Nephron progenitor cell (in vitro differentiated cells): ENCODE data around the gene ZNF135.

Source experiments
- DNase-seq: peaks from one replicate; pipeline ENCODE4 v3.0.0; 2021
- H3K27ac Mint-ChIP-seq: 2 replicates; pipeline ENCODE4 v1.8.0; 2021; ENCODE audit warnings: mild to moderate bottlenecking, moderate library complexity, mixed read lengths
- H3K27me3 Mint-ChIP-seq: 2 replicates; pipeline ENCODE4 v1.8.0; 2021; ENCODE audit warnings: mild to moderate bottlenecking, low read depth, mixed read lengths; ENCODE audit not compliant: poor library complexity
- H3K36me3 Mint-ChIP-seq: 2 replicates; pipeline ENCODE4 v1.8.0; 2021; ENCODE audit warnings: low read depth, mixed read lengths
- H3K4me1 Mint-ChIP-seq: 2 replicates; pipeline ENCODE4 v1.8.0; 2021; ENCODE audit warnings: mixed read lengths
- H3K4me3 Mint-ChIP-seq: 2 replicates; pipeline ENCODE4 v1.8.0; 2021; ENCODE audit warnings: mild to moderate bottlenecking, moderate library complexity, mixed read lengths
- H3K9me3 Mint-ChIP-seq: 2 replicates; pipeline ENCODE4 v1.8.0; 2021; ENCODE audit warnings: mild to moderate bottlenecking, moderate library complexity, mixed read lengths
- TF ChIP-seq, protein P1 (sequence below): fragments of 200-600 bp; sonication (generic); IDR thresholded peaks from 2 replicates; pipeline ENCODE4 v1.5.0; 2021; ENCODE audit warnings: antibody characterized with exemption

Gene ZNF135

DNA sequence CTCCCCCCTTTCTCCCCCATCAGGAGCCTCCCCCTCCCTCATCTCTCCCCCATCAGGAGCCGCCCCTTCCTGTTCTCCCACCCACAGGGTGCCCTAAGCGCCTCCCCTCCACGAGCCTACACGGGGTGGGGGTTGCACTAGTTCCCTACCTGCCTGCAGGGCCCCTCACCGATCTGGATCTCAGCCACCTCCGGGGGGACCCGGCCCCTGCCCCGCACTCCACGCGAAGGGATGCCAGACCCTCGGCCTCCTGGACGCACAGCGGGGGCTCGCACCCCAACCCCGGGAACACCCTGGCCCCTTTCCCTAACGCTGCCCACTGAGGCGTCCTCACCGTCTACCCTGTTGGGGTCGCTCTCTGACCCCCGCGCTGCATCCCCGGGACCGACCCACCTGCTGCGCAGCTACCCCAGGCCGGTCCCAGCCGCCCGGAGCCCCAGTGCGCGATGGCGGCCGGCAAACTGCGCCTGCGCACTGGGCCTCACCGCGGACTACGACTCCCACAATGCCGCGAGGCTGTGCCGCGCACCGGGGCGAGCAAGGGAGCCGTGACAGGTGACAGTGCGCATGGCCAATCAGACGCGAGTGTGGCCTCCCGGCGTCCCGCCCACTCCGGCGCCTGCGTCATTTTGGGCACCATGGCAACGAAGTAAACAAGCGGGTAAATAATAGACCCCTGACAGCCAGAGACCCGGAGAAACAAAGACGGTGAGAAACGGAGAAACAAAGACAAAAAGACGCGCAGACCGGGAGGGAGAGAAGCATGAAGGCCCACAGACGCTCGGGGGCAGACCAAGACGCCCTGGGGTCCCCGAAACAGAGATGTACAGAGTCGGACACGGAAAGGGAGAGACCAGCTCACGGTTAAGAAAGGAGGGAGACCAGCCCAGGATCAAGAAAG lies 38.9 kb downstream of the ZNF135 start, which contains the start of gene ZSCAN18:
TSS of gene ZSCAN18 (minus strand) at position 451 of the 901 bp plus-strand sequence. CDS start 7,964 bp downstream, outside the sequence.
- peak within 1 kb of the TSS; percentile 92 for H3K4me3 Mint-ChIP-seq
- H3K27me3 Mint-ChIP-seq: peaks cover 8% of the 10 kb centered on the region
- TF ChIP-seq, protein P1, sequence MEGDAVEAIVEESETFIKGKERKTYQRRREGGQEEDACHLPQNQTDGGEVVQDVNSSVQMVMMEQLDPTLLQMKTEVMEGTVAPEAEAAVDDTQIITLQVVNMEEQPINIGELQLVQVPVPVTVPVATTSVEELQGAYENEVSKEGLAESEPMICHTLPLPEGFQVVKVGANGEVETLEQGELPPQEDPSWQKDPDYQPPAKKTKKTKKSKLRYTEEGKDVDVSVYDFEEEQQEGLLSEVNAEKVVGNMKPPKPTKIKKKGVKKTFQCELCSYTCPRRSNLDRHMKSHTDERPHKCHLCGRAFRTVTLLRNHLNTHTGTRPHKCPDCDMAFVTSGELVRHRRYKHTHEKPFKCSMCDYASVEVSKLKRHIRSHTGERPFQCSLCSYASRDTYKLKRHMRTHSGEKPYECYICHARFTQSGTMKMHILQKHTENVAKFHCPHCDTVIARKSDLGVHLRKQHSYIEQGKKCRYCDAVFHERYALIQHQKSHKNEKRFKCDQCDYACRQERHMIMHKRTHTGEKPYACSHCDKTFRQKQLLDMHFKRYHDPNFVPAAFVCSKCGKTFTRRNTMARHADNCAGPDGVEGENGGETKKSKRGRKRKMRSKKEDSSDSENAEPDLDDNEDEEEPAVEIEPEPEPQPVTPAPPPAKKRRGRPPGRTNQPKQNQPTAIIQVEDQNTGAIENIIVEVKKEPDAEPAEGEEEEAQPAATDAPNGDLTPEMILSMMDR: no peak
- DNase-seq: peak; percentile 99
- peaks cover 84% of the 10 kb centered on the region for H3K9me3 Mint-ChIP-seq
- H3K4me1 Mint-ChIP-seq: peaks cover 8% of the 10 kb centered on the region
- H3K36me3 Mint-ChIP-seq: peaks cover 47% of the 10 kb centered on the region
- H3K27ac Mint-ChIP-seq: peak within 1 kb of the TSS; percentile 100

- Mint-ChIP-seq H3K27me3 (peaks cover 8% of the 10 kb centered on the region), H3K36me3 (peaks cover 46% of the 10 kb centered on the region), H3K4me3 (peak overlapping the region; percentile 92), H3K9me3 (peaks cover 84% of the 10 kb centered on the region), H3K4me1 (peaks cover 8% of the 10 kb centered on the region), H3K27ac (peak overlapping the region; percentile 100)
- TF ChIP-seq, protein P1: no peak
- no peak for DNase-seq
Observed at GRCh38 chr19:58098682-58098998, 39.6 kb downstream of the ZNF135 start.

DNA sequence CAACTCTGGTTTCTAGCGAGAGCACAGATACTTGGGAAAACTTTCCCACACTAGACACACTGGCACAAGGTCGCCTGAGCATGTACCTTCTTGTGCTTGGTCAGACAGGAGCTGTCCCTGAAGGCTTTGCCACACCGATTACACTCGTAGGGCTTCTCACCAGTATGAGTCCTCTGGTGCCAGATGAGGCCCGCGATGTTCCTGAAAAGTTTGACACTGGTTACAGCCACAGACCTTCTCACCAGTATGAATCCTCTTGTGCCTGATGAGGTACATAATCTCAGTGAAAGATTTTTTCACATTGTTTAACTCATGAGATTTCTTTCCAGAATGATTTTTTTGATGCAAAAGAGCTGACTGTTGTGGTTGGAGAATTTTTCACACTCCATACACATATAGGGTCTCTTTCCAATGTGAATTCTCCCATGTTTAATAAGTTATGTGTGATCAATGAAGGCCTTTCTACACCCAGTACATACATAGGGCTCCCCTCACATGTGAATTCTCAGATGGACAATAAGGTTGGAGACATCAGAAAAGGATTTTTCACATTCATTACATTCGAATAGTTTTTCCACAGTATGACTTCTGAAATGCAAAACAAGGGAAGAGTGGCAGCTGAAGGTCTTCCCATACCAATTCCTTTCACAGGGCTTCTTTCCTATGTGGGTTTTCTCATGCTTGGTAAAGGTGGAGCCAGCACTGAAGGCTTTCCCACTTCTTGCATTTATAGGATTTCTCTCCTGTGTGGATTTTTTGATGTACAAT lies 48.9 kb downstream of the ZNF135 start:
- Mint-ChIP-seq H3K4me1 (no peaks in the 10 kb centered on the region), H3K27ac (no peak overlapping the region), H3K4me3 (no peak overlapping the region), H3K27me3 (peaks cover 8% of the 10 kb centered on the region), H3K36me3 (peaks cover 8% of the 10 kb centered on the region), H3K9me3 (peaks cover 90% of the 10 kb centered on the region)
- DNase-seq: no peak
- TF ChIP-seq, protein P1: no peak

- Mint-ChIP-seq H3K27me3 (peaks cover 9% of the 10 kb centered on the region), H3K27ac (no peak overlapping the region), H3K9me3 (peaks cover 90% of the 10 kb centered on the region), H3K4me3 (no peak overlapping the region), H3K4me1 (no peaks in the 10 kb centered on the region), H3K36me3 (peaks cover 4% of the 10 kb centered on the region)
- no peak for DNase-seq
- TF ChIP-seq, protein P1: no peak
Observed at GRCh38 chr19:58108546-58108817, 49.4 kb downstream of the ZNF135 start.

DNA sequence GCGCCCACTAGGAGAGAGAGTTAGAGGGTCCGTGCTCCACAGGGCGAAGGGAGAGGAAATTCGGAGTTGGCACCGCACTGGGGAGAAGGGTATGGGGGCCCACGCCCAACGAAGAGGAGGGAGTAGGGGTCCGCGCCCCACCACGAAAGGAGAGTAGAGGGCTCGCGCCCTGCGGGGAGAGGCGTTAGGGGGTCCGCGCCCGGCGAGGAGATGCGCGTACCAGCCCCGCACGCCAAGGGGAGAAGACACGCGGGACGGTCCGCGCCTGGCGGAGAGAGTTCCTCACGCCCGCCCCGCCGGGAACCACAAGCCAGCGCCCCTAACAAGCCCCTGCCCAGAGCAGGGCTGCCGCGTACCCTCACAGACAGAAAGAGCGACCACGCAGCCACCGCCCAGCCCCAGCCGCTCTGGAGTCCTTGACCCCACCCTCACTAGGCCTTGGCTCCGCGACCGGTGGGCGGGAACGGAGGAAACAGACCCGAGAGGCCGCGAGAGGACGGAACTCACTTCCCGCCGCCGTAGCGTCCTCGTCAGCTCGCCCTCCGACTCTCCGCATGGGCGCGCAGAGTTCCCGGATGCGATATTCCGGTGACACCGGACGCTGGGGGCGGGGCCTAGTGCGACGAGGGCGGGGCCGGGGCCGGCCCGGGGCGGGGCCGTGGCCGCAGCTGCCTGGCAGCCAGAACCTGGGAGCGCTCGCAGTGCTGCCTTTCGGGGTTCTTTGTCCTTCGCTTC lies 58.9 kb downstream of the ZNF135 start:
- Mint-ChIP-seq H3K4me3 (no peak overlapping the region), H3K4me1 (no peaks in the 10 kb centered on the region), H3K36me3 (peaks cover 26% of the 10 kb centered on the region), H3K9me3 (peaks cover 92% of the 10 kb centered on the region), H3K27ac (no peak overlapping the region), H3K27me3 (peaks cover under 1% of the 10 kb centered on the region)
- no peak for DNase-seq
- TF ChIP-seq, protein P1: no peak
